Gastroesophageal sphincter (tissue), 4 donors: ENCODE measurements around the gene SYT1. TPM values are rescaled to one million over a fixed set of nuclear protein-coding genes. Genes with fewer than 3 reads are reported as not detected.

ENCODE experiments used
- ATAC-seq: fragments of 150-250 bp; one replicate; pipeline ENCODE4 v1.9.1; 2016; ENCODE audit warnings: mild to moderate bottlenecking, moderate library complexity
- H3K27ac ChIP-seq, 4 donors: fragments of 200-600 bp; sonication (generic) in 3 of 4; 1 replicate in 3 of 4; 2 replicates in 1 of 4; pipeline ENCODE4 v1.5.1; 2016 to 2019
- H3K27me3 ChIP-seq: fragments of 200-600 bp; sonication (generic); one replicate; pipeline ENCODE4 v1.5.1; 2019
- H3K36me3 ChIP-seq, 2 donors: fragments of 200-600 bp; sonication (generic); one replicate each; pipeline ENCODE4 v1.5.1; 2019; ENCODE audit warnings: control low read depth in 1 of 2
- H3K4me1 ChIP-seq, 3 donors: fragments of 200-600 bp; sonication (generic); 1 replicate in 2 of 3; 2 replicates in 1 of 3; pipeline ENCODE4 v1.5.1; 2016 to 2019; ENCODE audit warnings: control low read depth in 2 of 3
- H3K4me3 ChIP-seq, 2 donors: fragments of 200-600 bp; sonication (generic); one replicate each; pipeline ENCODE4 v1.5.1; 2019; ENCODE audit warnings: mild to moderate bottlenecking in 1 of 2, moderate library complexity in 1 of 2
- H3K9me3 ChIP-seq, 3 donors: fragments of 200-600 bp; sonication (generic); one replicate each; pipeline ENCODE4 v1.5.1; 2017 to 2019; ENCODE audit warnings: control low read depth in 2 of 3
- CTCF ChIP-seq, 4 experiments: fragments of 200-600 bp in 2 of 4; fragments of 450-650 bp in 2 of 4; sonication (generic) in 1 of 4; IDR thresholded peaks; one replicate each; pipeline ENCODE4 v1.5.1; 2017 to 2019; ENCODE audit warnings: antibody characterized with exemption in 4 of 4, mild to moderate bottlenecking in 2 of 4, moderate library complexity in 2 of 4
- EP300 ChIP-seq: sonication (generic); formaldehyde crosslinking; IDR thresholded peaks from one replicate; pipeline ENCODE4 v1.6.1; 2017; ENCODE audit warnings: antibody characterized with exemption, mild to moderate bottlenecking
- POLR2A ChIP-seq, 2 donors: fragments of 450-650 bp; IDR thresholded peaks; one replicate each; pipeline ENCODE4 v1.6.1; 2017; ENCODE audit warnings: antibody characterized with exemption in 2 of 2, mild to moderate bottlenecking in 2 of 2, moderate library complexity in 1 of 2
- POLR2AphosphoS5 ChIP-seq: sonication (generic); formaldehyde crosslinking; IDR thresholded peaks from one replicate; pipeline ENCODE4 v1.6.1; 2017; ENCODE audit warnings: antibody characterized with exemption
- WGBS, 2 donors: methylation state at CpG; one replicate each; pipeline ENCODE4 v1.1.5; 2018; ENCODE audit warnings: low coverage in 1 of 2; 5-methylcytosine and 5-hydroxymethylcytosine counted together
- total RNA-seq, 4 donors: library from RNA; depleted of rRNA; stranded (reverse); fragments of >200 nt; gene quantifications; one replicate each; pipeline ENCODE4 v1.1.0, GENCODE V29; 2016

Gene SYT1
- total RNA-seq, 4 donors from 2014 or later = 1.9 to 6.6 (median 3.5) TPM

GRCh38 chr12:79266343-79267144 is 402.0 kb downstream of the SYT1 start:
- Histone ChIP-seq H3K27me3 (no peaks in the 10 kb centered on the region), H3K27ac (no peak overlapping the region), H3K4me3 (no peak overlapping the region), H3K36me3 (no peaks in the 10 kb centered on the region), H3K4me1 (no peaks in the 10 kb centered on the region), H3K9me3 (no peaks in the 10 kb centered on the region)
- 37 to 44% methylated on average over 4 of the region's 4 CpGs for WGBS, 2 donors
- no peak for ATAC-seq
- TF ChIP-seq POLR2AphosphoS5 (no peak), POLR2A (IDR thresholded peaks at IDR 0.05) (no peak), EP300 (no peak), CTCF (IDR thresholded peaks at IDR 0.05) (no peak)

- Histone ChIP-seq H3K27me3 (no peaks in the 10 kb centered on the region), H3K4me1 (no peaks in the 10 kb centered on the region), H3K4me3 (no peak overlapping the region), H3K27ac (no peak overlapping the region), H3K9me3 (no peaks in the 10 kb centered on the region), H3K36me3 (no peaks in the 10 kb centered on the region)
- no peak for TF ChIP-seq EP300
- TF ChIP-seq CTCF (IDR thresholded peaks at IDR 0.05) = no peak
- TF ChIP-seq POLR2AphosphoS5 = no peak
- TF ChIP-seq POLR2A (IDR thresholded peaks at IDR 0.05) = no peak
- ATAC-seq = no peak
- 69 to 92% methylated on average over 2 of the region's 2 CpGs for WGBS, 2 donors
Measured at GRCh38 chr12:79267580-79267979, 403.0 kb downstream of the SYT1 start.

- H3K27ac ChIP-seq = no peak overlapping the region
- peaks cover 0 to 16% (median 0%) of the 10 kb centered on the region in 3 donors for H3K9me3 ChIP-seq
- ATAC-seq = no peak
- no peaks in the 10 kb centered on the region for H3K27me3 ChIP-seq
- no peaks in the 10 kb centered on the region for H3K36me3 ChIP-seq
- no peaks in the 10 kb centered on the region for H3K4me1 ChIP-seq
- WGBS, 2 donors = 94 to 97% methylated on average over 3 to 4 of the region's 4 CpGs
- TF ChIP-seq EP300 (no peak), POLR2A (IDR thresholded peaks at IDR 0.05) (no peak), CTCF (IDR thresholded peaks at IDR 0.05) (no peak), POLR2AphosphoS5 (no peak)
- H3K4me3 ChIP-seq = no peak overlapping the region
Measured at GRCh38 chr12:79274501-79275064, 410.0 kb downstream of the SYT1 start.

GRCh38 chr12:79275631-79276030 is 411.1 kb downstream of the SYT1 start:
- Histone ChIP-seq H3K27ac (no peak overlapping the region), H3K4me3 (no peak overlapping the region), H3K4me1 (no peaks in the 10 kb centered on the region), H3K9me3 (peaks cover 0 to 17% (median 0%) of the 10 kb centered on the region in 3 donors), H3K36me3 (no peaks in the 10 kb centered on the region), H3K27me3 (no peaks in the 10 kb centered on the region)
- 100% methylated on average over 1 of the region's 2 CpGs; no CpG with 5 or more reads in 1 of the 2 donors for WGBS, 2 donors
- TF ChIP-seq CTCF (IDR thresholded peaks at IDR 0.05) = no peak
- no peak for TF ChIP-seq POLR2AphosphoS5
- no peak for TF ChIP-seq EP300
- TF ChIP-seq POLR2A (IDR thresholded peaks at IDR 0.05) = no peak
- no peak for ATAC-seq

GRCh38 chr12:79283364-79283763 is 418.8 kb downstream of the SYT1 start:
- TF ChIP-seq POLR2AphosphoS5 = no peak
- TF ChIP-seq POLR2A (IDR thresholded peaks at IDR 0.05) = no peak
- no peak for TF ChIP-seq CTCF (IDR thresholded peaks at IDR 0.05)
- no peak for TF ChIP-seq EP300
- Histone ChIP-seq H3K27ac (no peak overlapping the region), H3K4me1 (no peaks in the 10 kb centered on the region), H3K36me3 (no peaks in the 10 kb centered on the region), H3K27me3 (no peaks in the 10 kb centered on the region), H3K4me3 (no peak overlapping the region), H3K9me3 (peaks cover 0 to 9% (median 0%) of the 10 kb centered on the region in 3 donors)
- ATAC-seq = no peak
- WGBS, 2 donors = 37 to 53% methylated on average over 2 of the region's 2 CpGs
